Caco-2 (cell line): ENCODE measurements around the gene ATP1A2. TPM values are rescaled to one million over a fixed set of nuclear protein-coding genes. Genes with fewer than 3 reads are reported as not detected.

Experiments used
- BruUV-seq: library from RNA; stranded (reverse); fragments of 400-500 nt; replicated peaks from 2 replicates; lab custom pipeline; 2021; lab: Mats Ljungman, UMichigan
- CTCF ChIA-PET: fragments of 300-600 bp; sonication (Branson Sonifier 250); formaldehyde crosslinking; loops from one replicate; lab custom pipeline; 2022; ENCODE audit warnings: antibody characterized with exemption; lab: Charles Lee
- POLR2A ChIA-PET: fragments of 300-600 bp; sonication (Branson Sonifier 250); formaldehyde crosslinking; loops from one replicate; lab custom pipeline; 2022; ENCODE audit warnings: antibody characterized with exemption; lab: Charles Lee
- DNase-seq, 2 experiments: peaks; one replicate each; pipeline versions ENCODE4 v3.0.0 to v3.0.0-alpha.2; 2020 to 2022
- H3K27me3 ChIP-seq: replicated peaks from 2 replicates; pipeline ENCODE4 v1.6.0; 2011; ENCODE audit warnings: low read length; ENCODE audit not compliant: control insufficient read depth, insufficient read depth
- H3K36me3 ChIP-seq: 2 replicates; pipeline ENCODE4 v1.5.1; 2011; ENCODE audit warnings: low read length; ENCODE audit not compliant: control insufficient read depth, insufficient read depth
- H3K4me1 ChIP-seq: fragments of 250-450 bp; sonication (Bioruptor Pico); 2 replicates; pipeline ENCODE4 v1.5.1; 2020; ENCODE audit warnings: mild to moderate bottlenecking
- H3K4me3 ChIP-seq: 2 replicates; pipeline ENCODE4 v1.5.1; 2011; ENCODE audit warnings: low read depth, mild to moderate bottlenecking, control low read depth, low read length
- H3K9me3 ChIP-seq: fragments of 250-450 bp; sonication (Bioruptor Pico); 2 replicates; pipeline ENCODE4 v1.5.1; 2020; ENCODE audit warnings: mild to moderate bottlenecking, moderate library complexity
- H3K27ac Mint-ChIP-seq: one replicate; pipeline ENCODE4 v1.8.0; 2022; ENCODE audit warnings: mixed read lengths; ENCODE audit not compliant: unreplicated experiment
- H3K27me3 Mint-ChIP-seq: one replicate; pipeline ENCODE4 v1.8.0; 2022; ENCODE audit warnings: mixed read lengths; ENCODE audit not compliant: insufficient read depth, unreplicated experiment
- H3K36me3 Mint-ChIP-seq: one replicate; pipeline ENCODE4 v1.8.0; 2022; ENCODE audit warnings: mild to moderate bottlenecking, mixed read lengths; ENCODE audit not compliant: insufficient read depth, unreplicated experiment
- H3K4me1 Mint-ChIP-seq: one replicate; pipeline ENCODE4 v1.8.0; 2022; ENCODE audit warnings: low read depth, mixed read lengths; ENCODE audit not compliant: unreplicated experiment
- H3K4me3 Mint-ChIP-seq: one replicate; pipeline ENCODE4 v1.8.0; 2022; ENCODE audit warnings: mild to moderate bottlenecking, moderate library complexity, mixed read lengths; ENCODE audit not compliant: unreplicated experiment
- H3K9me3 Mint-ChIP-seq: one replicate; pipeline ENCODE4 v1.8.0; 2022; ENCODE audit warnings: mixed read lengths; ENCODE audit not compliant: unreplicated experiment
- intact Hi-C: fragments of 100-400 bp; cut with micrococcal nuclease; formaldehyde crosslinking; loops from one replicate; pipeline ENCODE4 v1.10.0; 2022; ENCODE audit not compliant: unreplicated experiment
- total RNA-seq: library from RNA; stranded (reverse); gene quantifications from 2 replicates; pipeline ENCODE4 v1.2.3, GENCODE V29; 2022
- TF ChIP-seq, protein P1 (sequence below), 2 experiments: fragments of 200-600 bp in 1 of 2; IDR thresholded peaks; 1 replicate in 1 of 2; 2 replicates in 1 of 2; pipeline versions ENCODE4 v1.5.1 to v1.8.0; 2011 to 2022; ENCODE audit warnings: antibody characterized with exemption in 1 of 2, control low read depth in 1 of 2, inconsistent platforms in 1 of 2, low read depth in 1 of 2, low read length in 1 of 2, mild to moderate bottlenecking in 1 of 2, moderate library complexity in 1 of 2; ENCODE audit not compliant: insufficient read depth in 1 of 2, severe bottlenecking in 1 of 2, unreplicated experiment in 1 of 2

The ATP1A2 gene
- total RNA-seq, 1 experiment from 2014 or later = 0.36 TPM

DNA sequence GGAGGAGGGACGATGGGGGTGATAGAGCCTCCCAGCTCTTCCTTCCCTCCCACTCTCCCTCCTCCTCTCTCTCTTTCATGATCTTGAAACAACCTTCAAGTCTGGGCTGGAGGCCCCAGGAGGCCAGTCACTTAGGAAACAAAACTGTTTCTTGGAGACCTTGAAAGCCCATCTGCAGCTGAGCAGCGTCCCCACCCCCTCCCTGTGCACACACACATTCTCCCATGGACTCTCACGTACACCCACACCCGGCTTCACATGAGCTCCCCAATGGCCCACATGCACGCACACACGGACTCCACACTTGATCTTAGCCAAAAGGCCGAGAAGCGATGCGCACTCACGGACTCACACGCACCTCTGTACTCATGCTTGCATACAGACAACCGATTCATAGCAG, 3.2 kb upstream of the ATP1A2 start:
- TF ChIP-seq, protein P1, sequence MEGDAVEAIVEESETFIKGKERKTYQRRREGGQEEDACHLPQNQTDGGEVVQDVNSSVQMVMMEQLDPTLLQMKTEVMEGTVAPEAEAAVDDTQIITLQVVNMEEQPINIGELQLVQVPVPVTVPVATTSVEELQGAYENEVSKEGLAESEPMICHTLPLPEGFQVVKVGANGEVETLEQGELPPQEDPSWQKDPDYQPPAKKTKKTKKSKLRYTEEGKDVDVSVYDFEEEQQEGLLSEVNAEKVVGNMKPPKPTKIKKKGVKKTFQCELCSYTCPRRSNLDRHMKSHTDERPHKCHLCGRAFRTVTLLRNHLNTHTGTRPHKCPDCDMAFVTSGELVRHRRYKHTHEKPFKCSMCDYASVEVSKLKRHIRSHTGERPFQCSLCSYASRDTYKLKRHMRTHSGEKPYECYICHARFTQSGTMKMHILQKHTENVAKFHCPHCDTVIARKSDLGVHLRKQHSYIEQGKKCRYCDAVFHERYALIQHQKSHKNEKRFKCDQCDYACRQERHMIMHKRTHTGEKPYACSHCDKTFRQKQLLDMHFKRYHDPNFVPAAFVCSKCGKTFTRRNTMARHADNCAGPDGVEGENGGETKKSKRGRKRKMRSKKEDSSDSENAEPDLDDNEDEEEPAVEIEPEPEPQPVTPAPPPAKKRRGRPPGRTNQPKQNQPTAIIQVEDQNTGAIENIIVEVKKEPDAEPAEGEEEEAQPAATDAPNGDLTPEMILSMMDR (IDR thresholded peaks at IDR 0.05; ENCODE audit: insufficient read depth in 1 of 2, low read depth in 1 of 2, low read length in 1 of 2, severe bottlenecking in 1 of 2, unreplicated experiment in 1 of 2) = no peak
- POLR2A ChIA-PET = no interaction called here
- CTCF ChIA-PET = interaction anchor here (0.8 kb wide), 1 partner anchor 11 kb away, joined by 3 read pairs; no protein-coding TSS in a partner anchor
- Histone ChIP-seq H3K36me3 (no peaks in the 10 kb centered on the region), H3K9me3 (no peaks in the 10 kb centered on the region), H3K27me3 (no peaks in the 10 kb centered on the region), H3K4me3 (no peak overlapping the region), H3K4me1 (peaks cover 12% of the 10 kb centered on the region)
- Mint-ChIP-seq H3K36me3 (no peaks in the 10 kb centered on the region), H3K4me3 (no peak overlapping the region), H3K27ac (no peak overlapping the region), H3K27me3 (no peaks in the 10 kb centered on the region), H3K9me3 (no peaks in the 10 kb centered on the region), H3K4me1 (peaks cover 12% of the 10 kb centered on the region)
- BruUV-seq = no TSS peak
- intact Hi-C loops = no loop called here
- DNase-seq = no peak

DNA sequence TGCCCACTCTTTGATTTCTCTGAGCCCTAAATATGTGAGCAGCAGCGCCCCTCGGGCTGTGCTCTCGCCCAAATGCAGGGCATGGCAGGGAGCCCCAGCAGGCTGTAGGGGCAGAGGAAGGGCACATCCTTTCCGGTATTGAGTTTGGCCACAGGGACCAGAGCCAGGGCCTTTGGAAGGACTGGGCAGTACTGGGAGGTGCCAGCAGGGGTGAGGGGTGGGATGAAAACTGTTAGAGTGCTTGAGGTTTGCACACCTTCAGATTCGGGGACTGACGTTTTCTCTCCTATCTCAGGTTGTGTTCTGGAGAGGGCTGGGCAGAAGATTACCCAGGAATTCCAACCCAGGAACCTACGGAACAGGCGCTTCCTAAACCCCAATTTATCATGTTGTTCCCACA, 2.2 kb upstream of the ATP1A2 start:
- H3K9me3 ChIP-seq = no peaks in the 10 kb centered on the region
- H3K27ac Mint-ChIP-seq = no peak overlapping the region
- H3K27me3 Mint-ChIP-seq = no peaks in the 10 kb centered on the region
- H3K9me3 Mint-ChIP-seq = no peaks in the 10 kb centered on the region
- intact Hi-C loops = no loop called here
- H3K4me1 Mint-ChIP-seq = peaks cover 12% of the 10 kb centered on the region
- no peak overlapping the region for H3K4me3 Mint-ChIP-seq
- H3K4me1 ChIP-seq = peaks cover 12% of the 10 kb centered on the region
- CTCF ChIA-PET = interaction anchor here (0.7 kb wide), 1 partner anchor 545 kb away, joined by 3 read pairs; no protein-coding TSS in a partner anchor
- POLR2A ChIA-PET = no interaction called here
- no peaks in the 10 kb centered on the region for H3K36me3 Mint-ChIP-seq
- no TSS peak for BruUV-seq
- no peak for DNase-seq
- H3K36me3 ChIP-seq = no peaks in the 10 kb centered on the region
- H3K4me3 ChIP-seq = no peak overlapping the region
- TF ChIP-seq, protein P1 (IDR thresholded peaks at IDR 0.05; ENCODE audit: insufficient read depth in 1 of 2, low read depth in 1 of 2, low read length in 1 of 2, severe bottlenecking in 1 of 2, unreplicated experiment in 1 of 2) = no peak
- no peaks in the 10 kb centered on the region for H3K27me3 ChIP-seq

DNA sequence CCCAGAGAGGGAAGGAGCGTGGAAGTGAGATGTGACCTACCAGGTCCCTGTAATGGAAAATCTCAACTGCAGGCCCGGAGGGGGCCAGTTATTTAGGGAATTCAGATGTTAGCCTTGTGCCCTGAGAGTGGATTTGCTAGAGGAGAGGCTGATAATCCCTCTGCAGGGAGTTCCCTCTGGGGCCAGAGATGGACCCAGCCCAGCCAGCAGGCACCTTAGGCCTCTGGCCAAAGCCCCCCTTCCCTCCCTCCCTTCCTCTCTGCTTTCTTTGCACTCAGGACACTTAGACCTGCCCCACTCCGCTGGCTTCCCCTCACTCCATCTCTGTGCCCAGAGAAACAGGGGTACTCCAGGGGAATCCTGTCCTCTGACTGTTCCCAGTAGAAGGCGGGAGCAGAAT, 1.5 kb upstream of the ATP1A2 start:
- Mint-ChIP-seq H3K27ac (no peak overlapping the region), H3K36me3 (no peaks in the 10 kb centered on the region), H3K4me1 (peaks cover 7% of the 10 kb centered on the region), H3K9me3 (no peaks in the 10 kb centered on the region), H3K4me3 (no peak overlapping the region), H3K27me3 (no peaks in the 10 kb centered on the region)
- TF ChIP-seq, protein P1 (IDR thresholded peaks at IDR 0.05; ENCODE audit: insufficient read depth in 1 of 2, low read depth in 1 of 2, low read length in 1 of 2, severe bottlenecking in 1 of 2, unreplicated experiment in 1 of 2) = no peak
- Histone ChIP-seq H3K27me3 (no peaks in the 10 kb centered on the region), H3K4me3 (no peak overlapping the region), H3K9me3 (no peaks in the 10 kb centered on the region), H3K36me3 (no peaks in the 10 kb centered on the region), H3K4me1 (peaks cover 10% of the 10 kb centered on the region)
- DNase-seq = no peak
- intact Hi-C loops = no loop called here
- POLR2A ChIA-PET = no interaction called here
- CTCF ChIA-PET = interaction anchor here (0.7 to 1.0 kb wide), 2 partner anchors 33 to 544 kb away, joined by 3 read pairs; partner anchors contain the start of gene KCNJ9
- no TSS peak for BruUV-seq
